NK-92 treated with Interleukin-12 subunit alpha and Interleukin-12 subunit beta, amount 100 ng/mL, for 24 hours (cell line): ENCODE results near the gene TICRR.
"Not testable (repeated sequence)": the region's sequence is repeated elsewhere in the genome, so short reads cannot be mapped to it uniquely, and the experiment has no call there.

Source experiments
- DNase-seq: peaks from one replicate; lab custom pipeline; 2025; lab: John Stamatoyannopoulos, UW

Gene TICRR

DNA sequence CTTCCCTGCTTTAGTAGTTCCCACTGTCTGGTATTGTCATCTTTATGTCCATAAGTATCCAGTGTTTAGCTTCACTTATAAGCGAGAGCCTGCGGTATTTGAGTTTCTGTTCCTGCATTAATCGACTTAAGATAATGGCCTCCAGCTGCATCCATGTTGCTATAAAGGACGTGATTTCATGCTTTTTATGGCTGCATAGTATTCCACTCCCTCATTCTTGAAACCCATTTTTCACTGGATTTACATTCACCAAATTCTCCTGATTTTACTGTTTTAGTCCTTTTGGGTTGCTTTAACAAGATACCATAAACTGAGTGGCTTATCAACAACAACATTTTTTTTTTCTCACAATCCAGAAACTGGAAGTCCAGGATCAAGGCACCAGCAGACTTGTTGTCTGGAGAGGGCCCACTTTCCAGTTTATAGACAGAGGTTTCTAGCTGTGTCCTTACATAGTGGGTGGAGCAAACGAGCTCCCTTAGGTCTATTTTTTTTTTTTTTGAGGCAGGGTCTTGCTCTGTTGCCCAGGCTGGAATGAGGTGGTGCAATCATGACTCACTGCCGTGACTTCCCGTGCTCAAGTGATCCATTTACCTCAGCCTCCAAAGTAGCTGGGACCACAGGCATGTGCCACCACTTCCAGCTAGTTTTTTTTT is 6.1 kb upstream of the TICRR start:
- no peak for DNase-seq

DNA sequence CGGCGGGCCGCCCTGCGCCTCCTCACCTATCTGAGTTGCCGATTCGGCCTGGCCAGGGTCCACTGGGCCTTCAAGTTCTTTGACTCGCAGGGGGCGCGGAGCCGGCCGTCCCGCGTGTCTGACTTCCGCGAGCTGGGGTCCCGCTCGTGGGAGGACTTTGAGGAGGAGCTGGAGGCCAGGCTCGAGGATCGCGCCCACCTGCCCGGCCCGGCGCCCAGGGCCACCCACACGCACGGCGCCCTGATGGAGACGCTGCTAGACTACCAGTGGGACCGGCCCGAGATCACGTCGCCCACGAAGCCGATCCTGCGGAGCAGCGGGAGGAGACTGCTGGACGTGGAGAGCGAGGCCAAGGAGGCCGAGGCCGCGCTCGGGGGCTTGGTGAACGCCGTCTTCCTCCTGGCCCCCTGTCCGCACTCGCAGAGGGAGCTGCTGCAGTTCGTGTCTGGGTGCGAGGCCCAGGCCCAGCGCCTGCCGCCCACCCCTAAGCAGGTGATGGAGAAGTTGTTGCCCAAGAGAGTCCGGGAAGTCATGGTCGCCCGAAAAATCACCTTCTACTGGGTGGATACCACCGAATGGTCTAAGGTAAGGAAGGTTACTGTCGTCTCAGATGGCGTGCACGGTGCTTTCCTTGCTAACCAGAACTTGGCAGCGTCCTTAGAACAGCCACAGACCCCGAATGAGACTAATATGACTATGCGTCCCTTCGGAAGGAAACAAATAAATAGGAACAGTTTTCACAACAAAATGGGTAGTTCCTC is 567 bp downstream of the TICRR start:
- peak; percentile 44 for DNase-seq

DNA sequence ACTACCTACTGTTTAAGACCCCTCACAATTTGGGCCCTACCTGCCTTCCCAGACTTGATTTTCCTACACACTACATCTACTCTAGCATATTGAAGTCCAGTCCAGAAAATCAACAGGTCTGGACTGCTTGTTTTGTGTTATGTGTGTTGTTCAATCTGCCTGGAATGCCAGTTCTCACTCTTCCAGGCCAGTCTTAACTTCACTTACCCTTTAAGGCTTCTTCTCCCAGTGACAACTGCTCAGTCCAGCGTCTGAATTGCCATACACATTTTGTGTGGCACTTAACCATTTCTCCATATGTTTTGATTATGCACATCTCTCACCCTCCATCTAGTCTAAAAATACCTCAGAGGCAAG is 1.1 kb downstream of the TICRR start:
- DNase-seq = no peak

DNA sequence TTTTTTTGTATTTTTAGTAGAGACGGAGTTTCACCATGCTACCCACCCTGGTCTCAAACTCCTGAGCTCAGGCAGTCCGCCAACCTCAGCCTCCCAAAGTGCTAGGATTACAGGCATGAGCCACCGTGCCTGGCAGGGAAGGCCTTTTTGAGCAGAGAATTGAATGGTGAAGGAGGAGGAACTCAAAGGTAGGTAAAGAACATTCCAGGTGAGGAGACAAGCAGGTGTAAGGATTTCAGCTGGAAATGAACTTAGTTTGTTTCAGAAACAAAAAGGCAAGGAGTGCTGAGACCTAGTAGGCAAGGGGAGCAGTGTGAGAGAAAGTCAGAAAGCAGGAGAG is 2.5 kb downstream of the TICRR start:
- no peak for DNase-seq

DNA sequence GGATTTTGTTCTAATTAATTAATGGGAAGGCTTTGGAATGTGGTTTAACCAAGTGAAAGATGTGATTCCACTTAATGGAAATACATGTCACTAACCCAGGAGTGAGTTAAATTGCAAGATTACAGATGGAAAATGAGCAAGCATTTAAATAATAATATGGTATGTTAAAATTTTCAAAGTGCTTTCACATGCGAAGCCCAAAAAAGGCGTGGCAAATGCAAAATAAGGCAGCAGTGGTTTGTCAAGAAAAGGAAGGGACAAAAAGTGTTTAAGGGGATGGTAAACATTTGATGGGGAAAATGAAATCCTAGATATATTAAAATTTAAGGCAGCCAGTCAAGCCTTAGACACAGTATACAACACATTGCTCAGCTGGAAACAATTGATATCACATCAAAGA is 2.9 kb downstream of the TICRR start:
- no peak for DNase-seq

DNA sequence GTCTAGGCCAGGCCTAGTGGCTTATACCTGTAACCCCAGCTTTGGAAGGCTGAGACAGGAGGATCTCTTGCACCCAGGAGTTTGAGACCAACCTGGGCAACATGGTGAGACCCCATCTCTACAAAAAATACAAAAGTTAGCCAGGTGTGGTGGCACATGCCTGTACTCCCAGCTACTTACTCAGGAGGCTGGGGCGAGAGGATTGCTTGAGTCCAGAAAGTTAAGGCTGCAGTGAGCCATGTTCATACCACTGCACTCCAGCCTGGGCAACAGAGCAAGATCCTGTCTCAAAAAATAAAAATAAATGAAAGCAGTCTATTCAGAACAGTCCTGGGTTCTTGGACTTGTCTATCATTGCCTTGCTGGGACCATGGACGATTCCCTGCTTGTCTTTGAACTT is 5.5 kb downstream of the TICRR start:
- not testable (repeated sequence) for DNase-seq

DNA sequence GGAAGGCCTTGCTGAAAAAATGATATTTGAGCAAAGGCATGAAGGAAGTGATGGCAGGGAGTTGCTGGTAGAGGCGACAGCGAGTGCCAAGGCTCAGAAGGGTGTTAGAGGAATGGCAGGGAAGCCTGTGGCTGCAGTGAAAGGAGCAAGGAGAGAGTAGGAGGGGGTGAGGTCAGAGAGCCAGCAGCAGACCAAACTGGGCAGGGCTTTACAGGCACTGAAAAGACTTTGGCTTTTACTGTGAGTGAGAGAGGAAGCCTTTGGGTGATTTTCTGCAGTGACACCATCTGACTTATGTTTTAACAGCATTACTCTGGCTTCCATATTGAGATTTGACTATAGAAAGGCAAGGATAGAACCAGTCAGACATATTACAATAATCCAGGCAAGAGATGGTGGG is 11.4 kb downstream of the TICRR start:
- no peak for DNase-seq

DNA sequence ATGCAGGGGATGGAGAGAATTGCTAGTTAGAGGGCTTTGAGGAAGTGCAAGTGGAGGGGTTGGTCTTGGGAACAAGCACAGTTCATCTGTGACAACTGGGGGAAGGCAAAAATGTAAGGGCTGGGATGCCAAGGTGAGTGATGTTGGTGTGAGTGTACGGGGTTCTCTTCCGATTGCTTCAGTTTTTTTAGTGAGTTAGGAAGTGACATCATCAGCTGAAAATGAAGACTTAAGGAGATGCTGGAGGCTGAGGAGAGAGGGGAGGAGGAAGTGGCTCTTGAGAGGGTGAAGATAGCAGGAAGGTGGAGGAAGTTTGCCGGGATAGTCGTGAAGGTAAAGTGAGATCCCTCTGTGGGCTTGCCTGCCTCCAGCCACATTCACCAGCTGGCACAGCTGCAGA is 12.7 kb downstream of the TICRR start:
- no peak for DNase-seq

DNA sequence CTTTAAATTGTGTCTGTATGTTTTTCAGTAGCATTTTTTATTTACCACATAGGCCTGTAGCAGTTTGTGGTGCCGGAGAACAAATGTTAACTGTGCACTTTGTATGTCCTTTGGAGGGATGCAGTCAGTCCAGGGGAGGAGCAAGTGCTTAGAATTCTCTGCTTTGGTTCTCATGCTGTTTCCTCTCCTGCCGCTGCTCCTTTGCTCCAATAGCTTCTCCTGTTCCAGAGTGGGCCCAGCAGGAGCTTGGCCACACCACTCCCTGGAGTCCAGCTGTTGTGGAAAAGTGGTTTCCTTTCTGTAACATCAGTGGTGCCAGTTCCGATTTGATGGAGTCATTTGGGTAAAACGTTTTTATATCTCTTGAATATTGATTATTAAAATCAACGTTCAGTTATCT is 16.6 kb downstream of the TICRR start:
- DNase-seq = no peak

DNA sequence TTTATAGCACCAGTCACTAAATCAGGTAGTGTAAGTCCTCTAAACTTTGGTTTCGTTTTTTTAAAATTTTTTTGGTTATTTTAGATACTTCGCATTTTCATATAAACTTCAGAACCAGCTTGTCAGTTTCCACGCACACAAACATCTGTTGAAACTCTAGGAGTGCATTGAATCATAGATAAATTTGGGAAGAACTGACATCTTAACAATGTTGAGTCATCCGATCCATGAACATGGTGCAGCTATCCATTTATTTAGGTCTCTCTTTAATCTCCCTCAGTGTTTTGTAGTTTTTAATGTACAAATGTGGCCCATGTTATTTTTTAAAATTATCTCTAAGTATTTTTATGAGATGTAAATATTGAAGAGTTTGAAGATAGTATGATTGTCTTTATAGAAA is 17.7 kb downstream of the TICRR start:
- DNase-seq = no peak

DNA sequence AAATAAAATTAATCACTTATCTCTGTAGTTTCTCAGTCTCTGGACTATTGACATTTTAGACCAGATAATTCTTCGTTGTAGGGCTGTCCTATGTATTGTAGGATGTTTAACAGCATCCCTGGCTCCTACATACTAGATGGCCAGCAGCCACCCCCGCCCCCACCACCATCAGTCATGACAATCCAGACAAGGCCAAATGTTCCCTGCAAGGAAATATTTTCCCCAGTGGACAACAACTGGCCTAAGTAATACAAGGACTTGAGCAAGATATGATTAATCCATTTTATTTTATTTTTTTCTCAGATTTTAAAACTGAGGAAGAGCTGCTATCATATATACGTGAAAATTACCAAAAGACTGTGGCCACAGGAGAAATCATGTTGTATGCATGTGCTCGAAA is 23.8 kb downstream of the TICRR start:
- DNase-seq = no peak

DNA sequence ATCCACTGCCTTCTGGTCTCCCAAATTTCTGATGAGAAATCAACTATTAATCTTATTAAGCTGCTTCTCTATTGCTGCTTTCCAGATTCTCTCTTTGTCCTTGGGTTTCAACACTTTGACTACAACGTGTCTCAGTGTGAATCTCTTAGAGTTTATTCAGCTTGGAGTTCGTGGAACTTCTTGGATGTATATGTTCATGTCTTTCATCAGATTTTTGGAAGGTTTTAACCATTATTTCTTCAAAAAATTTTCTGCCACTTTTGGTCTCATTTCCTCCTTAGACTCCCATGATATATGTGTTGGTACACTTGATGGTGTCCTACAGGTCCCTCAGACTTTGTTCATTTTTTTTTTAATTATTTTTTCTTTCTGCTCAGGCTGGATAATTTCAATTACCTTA is 36.0 kb downstream of the TICRR start:
- DNase-seq = no peak

DNA sequence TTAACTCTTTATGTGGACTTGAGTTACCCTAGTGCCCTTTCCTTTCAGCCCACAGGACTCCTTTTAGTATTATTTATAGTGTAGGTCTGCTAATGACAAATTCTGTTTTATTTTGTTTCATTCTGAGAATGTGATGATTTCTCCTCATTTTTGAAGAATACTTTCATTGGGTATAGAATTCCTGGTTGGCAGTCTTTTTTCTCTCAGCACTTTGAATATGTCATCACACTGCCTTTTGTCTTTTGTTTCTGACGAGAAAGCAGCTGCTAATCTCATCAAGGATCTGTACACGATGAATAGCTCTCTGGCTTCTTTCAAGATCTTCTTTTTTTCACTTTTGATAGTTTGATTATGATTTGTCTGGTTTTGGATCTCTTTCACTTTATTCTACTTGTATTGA is 37.8 kb downstream of the TICRR start:
- DNase-seq = no peak

DNA sequence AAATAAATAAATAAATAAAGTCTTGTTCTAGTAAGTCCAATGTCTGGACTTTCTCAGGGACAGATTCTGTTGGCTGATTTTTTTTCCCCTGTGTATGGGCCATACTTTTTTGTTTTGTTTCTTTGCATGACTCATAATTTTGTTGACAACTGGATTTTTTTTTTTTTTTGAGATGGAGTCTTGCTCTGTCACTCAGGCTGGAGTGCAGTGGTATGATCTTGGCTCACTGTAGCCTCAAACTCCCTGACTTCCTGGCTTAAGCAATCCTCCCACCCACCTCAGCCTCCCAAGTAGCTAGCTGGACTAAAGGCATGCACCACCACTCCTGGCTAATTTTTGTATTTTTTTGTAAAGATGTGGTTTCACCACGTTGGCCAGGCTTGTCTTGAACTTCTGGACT is 38.9 kb downstream of the TICRR start:
- no peak for DNase-seq

DNA sequence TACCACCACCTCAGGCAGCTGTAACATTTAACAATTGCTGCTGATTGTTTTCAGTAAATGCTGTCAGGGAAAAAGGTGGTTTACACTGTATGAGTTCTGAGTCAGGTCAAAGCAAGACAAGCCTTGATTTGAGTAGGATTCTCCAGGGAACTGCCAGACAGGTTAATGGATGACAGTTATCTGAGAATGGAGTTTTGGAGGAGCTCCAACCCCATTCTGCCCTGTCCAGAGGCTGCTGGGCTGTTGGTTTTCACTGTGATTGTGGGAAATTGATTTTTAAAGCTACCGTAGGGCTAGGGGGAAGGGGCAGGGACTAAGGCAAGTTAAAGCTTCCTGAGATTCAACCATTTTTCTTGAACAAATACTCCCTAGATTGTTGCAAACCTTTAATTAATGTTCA is 39.9 kb downstream of the TICRR start:
- no peak for DNase-seq

DNA sequence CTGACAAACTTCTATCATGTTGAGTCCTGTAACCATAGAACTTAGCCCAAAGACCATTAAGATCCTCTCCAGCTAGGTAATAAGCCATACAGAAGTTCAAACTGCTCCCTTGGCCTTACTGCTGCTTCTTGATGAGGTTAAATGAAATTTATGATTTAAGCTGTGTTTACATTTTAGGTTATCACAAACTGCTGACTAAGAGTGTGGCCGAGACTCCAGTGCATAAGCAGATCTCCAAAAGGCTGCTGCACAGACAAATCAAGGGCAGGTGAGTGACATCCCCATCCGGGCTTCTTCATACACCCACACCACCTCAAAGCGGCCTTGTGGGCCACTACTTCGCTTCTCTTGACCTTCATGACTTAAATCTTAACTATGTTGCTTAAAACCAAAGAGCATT is 41.0 kb downstream of the TICRR start:
- DNase-seq = no peak

DNA sequence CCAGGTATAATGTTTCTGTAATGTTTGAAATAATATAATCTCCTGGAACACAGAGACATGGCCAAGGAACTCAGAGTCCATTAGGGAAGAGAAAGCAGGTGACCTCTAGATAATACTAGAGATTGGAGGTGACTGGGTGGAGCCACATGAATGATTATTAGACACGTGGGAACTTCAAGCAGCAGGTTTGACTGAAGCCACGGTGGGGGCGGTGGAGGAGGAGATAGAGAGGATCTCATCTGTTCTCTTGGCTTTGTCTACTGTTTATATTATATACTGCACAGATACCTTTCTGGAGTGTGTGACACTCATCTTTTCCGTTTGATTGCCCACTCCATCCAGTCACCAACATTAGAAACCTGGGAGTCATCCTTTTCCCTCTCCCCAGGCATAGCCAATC is 46.3 kb downstream of the TICRR start:
- DNase-seq = no peak

DNA sequence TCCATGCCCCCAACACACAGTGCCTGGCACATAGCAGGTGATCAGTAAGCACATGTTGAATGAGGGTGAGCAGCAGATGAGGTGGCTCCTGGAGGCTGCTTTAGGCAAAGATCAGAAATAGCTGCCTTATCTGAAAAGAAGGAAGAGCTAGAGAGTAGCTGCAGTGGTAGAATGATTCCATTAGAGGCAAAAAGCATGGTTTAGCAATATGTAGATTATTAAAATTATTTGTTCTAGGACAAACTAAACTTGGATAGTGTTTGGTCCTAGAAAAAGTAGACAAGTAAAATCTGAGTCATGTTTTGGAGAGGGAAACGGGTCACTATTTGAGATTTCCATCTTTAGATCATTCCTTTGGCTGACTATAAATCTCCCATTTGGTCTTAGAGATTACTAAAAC is 47.9 kb downstream of the TICRR start:
- no peak for DNase-seq

DNA sequence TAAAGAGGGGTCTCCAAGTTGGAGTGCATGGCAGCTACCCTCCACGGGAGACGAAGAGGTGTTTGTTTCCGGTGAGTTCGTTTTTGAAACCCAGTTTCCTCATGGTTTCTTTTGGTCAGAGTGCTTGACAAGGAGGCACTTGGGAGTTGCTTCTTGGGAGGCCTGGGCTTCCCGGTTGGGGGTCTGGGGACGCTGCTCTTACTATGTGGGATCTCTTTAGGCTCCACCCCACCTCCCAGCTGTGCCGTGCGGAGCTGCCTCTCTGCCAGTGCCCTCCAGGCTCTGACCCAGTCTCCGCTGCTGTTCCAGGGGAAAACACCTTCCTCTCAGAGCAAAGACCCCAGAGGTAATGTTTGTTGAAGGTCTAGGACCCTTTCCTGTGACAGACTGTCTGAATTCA is 50.4 kb downstream of the TICRR start:
- no peak for DNase-seq

DNA sequence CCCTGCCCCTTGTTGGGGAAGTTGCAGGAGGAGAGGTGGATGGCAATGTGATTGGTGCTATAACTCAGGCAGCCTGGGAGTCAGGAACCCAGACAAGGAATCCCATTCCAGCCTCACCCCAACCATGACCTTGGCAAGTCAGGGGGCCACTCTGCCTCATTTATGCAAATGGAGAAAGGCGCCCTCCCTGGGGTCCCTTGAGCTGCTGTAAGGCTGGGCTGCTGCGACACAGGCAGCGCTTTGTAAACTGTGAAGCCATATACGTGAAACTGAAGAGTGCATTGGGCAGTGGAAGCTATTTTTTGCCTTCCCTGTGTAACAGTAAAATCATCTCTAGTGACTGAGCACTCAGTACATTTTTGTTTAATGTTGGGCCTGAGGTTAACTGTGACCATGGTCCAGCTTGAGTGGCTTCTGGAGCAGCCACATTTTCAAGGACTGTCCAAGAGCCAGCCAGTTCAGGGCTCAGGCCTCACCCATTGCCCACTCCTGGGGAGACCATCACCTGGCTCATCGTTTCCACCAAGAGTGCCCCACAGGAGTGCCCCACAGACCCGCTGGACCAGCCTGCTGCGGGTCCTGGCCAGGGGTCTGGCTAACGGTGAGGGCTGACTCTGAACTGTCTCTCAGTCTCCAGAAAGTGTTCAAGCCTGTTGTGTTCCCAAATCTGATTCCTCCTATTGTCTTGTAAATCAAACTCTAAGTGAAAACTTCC is 52.1 kb downstream of the TICRR start:
- DNase-seq = no peak

DNA sequence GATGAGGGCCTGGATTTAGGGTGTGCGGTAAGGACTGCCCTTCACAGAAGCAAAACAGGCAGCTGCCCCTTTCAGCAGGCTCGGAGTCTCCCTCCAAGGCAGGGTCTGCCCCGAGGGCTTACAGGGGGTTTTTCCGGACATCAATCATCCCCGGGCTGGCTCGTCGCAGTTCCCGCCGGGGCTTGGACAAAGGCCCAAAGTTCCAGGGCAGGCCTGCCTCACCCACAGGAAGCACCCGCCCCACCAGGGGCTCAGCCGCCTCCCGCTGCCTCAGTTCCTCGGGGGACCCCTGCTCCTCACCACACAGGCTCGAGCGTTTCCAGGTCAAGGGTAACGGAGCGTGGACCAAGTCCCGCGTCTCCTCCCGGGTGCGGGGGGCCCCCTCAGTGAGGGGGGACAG is 53.0 kb downstream of the TICRR start:
- DNase-seq = no peak

DNA sequence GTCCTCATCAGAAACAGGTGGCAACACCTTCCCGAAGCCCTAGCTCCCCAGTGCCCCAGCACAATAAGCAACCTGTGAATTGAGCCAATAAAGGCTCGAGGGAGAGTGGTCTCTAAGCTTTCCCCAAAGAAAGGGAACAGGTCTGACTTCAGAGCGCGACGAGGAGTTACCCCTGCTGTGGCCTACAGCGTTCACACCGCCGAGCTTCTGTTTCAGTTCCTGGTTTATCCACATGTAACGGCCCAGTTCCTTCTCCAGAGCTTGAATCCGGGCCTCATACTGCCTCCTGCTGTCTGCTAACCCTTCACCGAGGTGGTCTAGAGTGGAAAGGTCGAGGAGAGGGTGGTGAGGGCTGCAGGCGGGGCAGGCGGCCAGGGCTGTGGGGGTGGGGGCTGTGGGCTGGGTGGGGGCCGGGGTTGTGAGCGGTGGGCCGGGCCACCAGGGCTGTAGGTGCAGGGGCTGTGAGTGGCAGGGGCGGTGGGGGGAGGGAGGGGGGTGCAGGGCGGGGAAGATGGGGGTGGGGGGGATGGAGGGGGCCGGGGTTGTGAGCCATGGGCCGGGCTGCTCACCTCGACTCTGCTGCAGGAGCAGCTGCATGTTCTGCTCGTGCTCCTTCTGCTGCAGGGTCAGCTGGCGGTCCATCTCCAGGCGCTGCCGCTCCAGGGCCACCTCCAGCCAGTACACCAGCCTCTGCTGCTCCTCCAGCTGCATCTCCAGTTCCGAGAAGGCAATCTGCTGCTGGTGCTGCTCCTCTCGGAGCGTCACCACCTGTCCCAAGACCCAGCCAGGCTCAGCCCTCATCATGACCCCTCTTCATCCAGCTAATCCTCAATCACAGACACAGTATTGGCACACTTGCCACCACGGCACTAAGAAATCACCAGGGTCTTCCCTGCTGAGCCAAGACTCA is 53.8 kb downstream of the TICRR start:
- no peak for DNase-seq

DNA sequence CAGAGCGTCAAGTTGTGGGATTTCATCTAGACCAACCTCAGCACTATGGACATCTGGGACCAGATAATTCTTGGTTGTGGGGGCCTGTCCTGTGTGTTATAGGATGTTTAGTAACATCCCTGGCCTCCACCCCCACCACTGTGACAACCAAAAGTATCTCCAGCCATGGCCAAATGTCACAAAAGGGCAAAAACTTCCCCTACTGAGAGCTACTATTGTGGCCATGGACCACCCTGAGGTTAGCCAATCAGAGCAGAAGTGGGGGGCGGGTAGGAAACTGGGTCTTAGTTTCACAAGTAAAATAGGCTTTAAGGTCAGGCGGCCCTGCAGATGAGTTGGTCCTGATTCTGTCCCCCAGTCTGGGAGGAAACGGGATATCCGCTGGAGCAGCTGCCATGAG is 54.6 kb downstream of the TICRR start:
- no peak for DNase-seq
